ENCODE measurements around the gene RCL1. TPM values are rescaled to one million over a fixed set of nuclear protein-coding genes. Genes with fewer than 3 reads are reported as not detected.

Gene RCL1
- polyA plus RNA-seq, 3 donors: 2.2 to 3.0 (median 3.0) TPM

DNA sequence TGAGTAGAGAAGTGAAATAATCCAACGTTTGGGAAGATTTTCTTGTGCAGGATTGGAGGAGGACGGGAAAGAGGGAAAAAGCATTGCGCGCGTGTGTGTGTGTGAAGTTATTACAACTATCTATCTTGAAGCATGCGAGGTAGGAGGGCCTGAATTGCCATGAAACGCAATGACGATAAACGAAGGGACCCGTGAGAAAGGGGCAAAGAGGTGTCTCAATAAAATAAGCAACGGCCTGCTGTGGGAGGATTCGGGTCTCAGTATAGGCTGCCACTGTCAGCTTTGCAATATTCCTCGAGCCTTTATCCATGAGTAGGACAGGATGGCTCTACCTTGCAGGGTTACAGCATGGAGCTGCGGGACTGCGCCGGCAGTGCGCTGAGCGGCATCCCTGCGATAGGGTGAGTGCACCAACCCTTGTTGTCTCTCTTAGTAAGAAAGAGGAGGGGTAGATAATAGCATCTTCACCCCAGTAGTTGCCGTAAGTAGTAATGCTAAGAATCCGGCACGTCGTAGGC is 631 bp upstream of the RCL1 start:
- H3K27ac ChIP-seq (ENCODE audit: low read depth in 1 of 2, low read length in 2 of 2): no peak overlapping the region
- Mint-ChIP-seq H3K4me3 (peak overlapping the region; percentile 77 to 89), H3K27ac (peak overlapping the region in 2 of 7 donors; percentile 30 to 37), H3K36me3 (peaks cover 0 to 2% of the 10 kb centered on the region in 2 donors), H3K9me3 (peaks cover 0 to 11% (median 0%) of the 10 kb centered on the region in 7 donors), H3K27me3 (ENCODE audit: low read depth in 3 of 3) (peaks cover 15 to 28% (median 22%) of the 10 kb centered on the region in 3 donors), H3K4me1 (peaks cover 17% of the 10 kb centered on the region)
- H3K4me1 ChIP-seq (ENCODE audit: control insufficient read depth in 1 of 2, insufficient read depth in 2 of 2, low read length in 2 of 2): peaks cover 14 to 19% of the 10 kb centered on the region in 2 donors
- H3K9me3 ChIP-seq (replicated peaks in 1 of 2; ENCODE audit: control insufficient read depth in 1 of 2, insufficient read depth in 1 of 2, low read length in 2 of 2): no peaks in the 10 kb centered on the region
- H3K36me3 ChIP-seq (replicated peaks in 1 of 2; ENCODE audit: control insufficient read depth in 1 of 2, insufficient read depth in 2 of 2, low read length in 2 of 2): no peaks in the 10 kb centered on the region
- under 1% methylated on average over 23 of the region's 23 CpGs for WGBS (ENCODE audit: insufficient coverage)
- H2AFZ ChIP-seq (ENCODE audit: insufficient read depth, low read depth, low read length, poor library complexity, severe bottlenecking): peak overlapping the region; percentile 76
- no peak for DNase-seq
- peaks cover 35% of the 10 kb centered on the region for H3K79me2 ChIP-seq (ENCODE audit: insufficient read depth, low read length)
- peaks cover 8 to 15% of the 10 kb centered on the region in 2 donors for H3K27me3 ChIP-seq (ENCODE audit: control insufficient read depth in 2 of 2, insufficient read depth in 2 of 2, low read length in 2 of 2)
- intact Hi-C loops (cut with micrococcal nuclease): loop anchor here (2.0 to 10.0 kb wide), 8 partner anchors 29 to 843 kb away; partner anchors contain the start of genes AK3 (in 1 of the 2), CDC37L1 (in 1 of the 2) and JAK2 (in 1 of the 2)
- TF ChIP-seq, protein P1, sequence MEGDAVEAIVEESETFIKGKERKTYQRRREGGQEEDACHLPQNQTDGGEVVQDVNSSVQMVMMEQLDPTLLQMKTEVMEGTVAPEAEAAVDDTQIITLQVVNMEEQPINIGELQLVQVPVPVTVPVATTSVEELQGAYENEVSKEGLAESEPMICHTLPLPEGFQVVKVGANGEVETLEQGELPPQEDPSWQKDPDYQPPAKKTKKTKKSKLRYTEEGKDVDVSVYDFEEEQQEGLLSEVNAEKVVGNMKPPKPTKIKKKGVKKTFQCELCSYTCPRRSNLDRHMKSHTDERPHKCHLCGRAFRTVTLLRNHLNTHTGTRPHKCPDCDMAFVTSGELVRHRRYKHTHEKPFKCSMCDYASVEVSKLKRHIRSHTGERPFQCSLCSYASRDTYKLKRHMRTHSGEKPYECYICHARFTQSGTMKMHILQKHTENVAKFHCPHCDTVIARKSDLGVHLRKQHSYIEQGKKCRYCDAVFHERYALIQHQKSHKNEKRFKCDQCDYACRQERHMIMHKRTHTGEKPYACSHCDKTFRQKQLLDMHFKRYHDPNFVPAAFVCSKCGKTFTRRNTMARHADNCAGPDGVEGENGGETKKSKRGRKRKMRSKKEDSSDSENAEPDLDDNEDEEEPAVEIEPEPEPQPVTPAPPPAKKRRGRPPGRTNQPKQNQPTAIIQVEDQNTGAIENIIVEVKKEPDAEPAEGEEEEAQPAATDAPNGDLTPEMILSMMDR (IDR thresholded peaks at IDR 0.05): no peak
- H4K20me1 ChIP-seq (ENCODE audit: insufficient read depth, low read length): peaks cover 4% of the 10 kb centered on the region
- H3K4me2 ChIP-seq (replicated peaks; ENCODE audit: extremely low read depth, low read length, poor library complexity, severe bottlenecking): peak overlapping the region; percentile 96
- no peak overlapping the region for H3K9ac ChIP-seq (ENCODE audit: insufficient read depth, low read length, poor library complexity, severe bottlenecking)
- peak overlapping the region; percentile 48 to 82 (median 49) for H3K4me3 ChIP-seq (replicated peaks in 1 of 3; ENCODE audit: low read depth in 2 of 3, low read length in 3 of 3)

DNA sequence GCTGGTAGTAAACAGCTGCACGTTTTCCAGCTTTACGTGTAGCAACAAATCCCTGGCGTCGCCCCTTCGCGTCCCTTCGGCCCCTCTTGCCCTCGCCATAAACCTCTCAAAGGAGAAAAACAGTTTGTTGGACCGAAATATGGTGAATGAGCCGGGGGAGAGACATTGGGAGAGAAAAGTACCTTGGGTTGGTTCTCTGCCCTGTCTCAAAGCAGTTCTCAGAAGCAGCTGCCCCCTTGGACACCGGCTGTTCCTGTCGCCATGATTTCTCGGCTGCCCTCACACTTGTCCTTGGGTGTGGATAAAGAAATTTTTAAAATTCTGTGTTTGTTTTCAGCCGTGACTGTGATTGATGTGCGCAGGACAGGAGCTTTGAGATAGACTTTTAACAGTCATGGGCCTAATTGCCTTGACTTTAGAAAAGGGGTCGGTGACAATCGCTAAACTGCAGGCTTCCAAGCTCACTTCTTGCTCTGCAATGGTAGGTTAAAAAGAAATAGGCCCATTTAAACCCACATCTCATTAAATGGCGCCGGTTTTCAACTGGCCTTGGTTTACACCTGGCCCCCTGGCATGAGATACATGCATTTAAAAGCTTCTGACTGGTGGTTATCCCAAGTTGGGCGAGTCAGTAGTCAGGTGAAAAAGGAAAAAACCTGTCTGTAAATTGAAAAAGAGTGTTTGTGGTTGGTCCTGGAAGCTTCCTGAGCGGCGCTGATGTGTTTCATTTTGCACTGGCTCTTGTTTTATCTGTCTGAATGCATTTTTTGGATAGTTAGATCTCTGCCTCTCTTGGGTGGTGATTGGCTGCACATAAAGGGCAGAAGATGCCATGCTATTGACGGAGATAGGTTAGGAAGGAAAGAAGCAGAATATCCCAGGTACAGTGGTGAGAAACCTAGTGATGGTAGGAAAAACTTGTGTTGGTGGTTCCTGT is 983 bp downstream of the RCL1 start:
- Histone ChIP-seq H4K20me1 (ENCODE audit: insufficient read depth, low read length) (peaks cover 6% of the 10 kb centered on the region), H3K27me3 (ENCODE audit: control insufficient read depth in 2 of 2, insufficient read depth in 2 of 2, low read length in 2 of 2) (peaks cover 8 to 15% of the 10 kb centered on the region in 2 donors), H3K4me3 (replicated peaks in 1 of 3; ENCODE audit: low read depth in 2 of 3, low read length in 3 of 3) (peak overlapping the region; percentile 74 to 82 (median 80)), H3K4me2 (replicated peaks; ENCODE audit: extremely low read depth, low read length, poor library complexity, severe bottlenecking) (peak overlapping the region; percentile 96), H2AFZ (ENCODE audit: insufficient read depth, low read depth, low read length, poor library complexity, severe bottlenecking) (peak overlapping the region; percentile 97), H3K9ac (ENCODE audit: insufficient read depth, low read length, poor library complexity, severe bottlenecking) (peak overlapping the region; percentile 75), H3K36me3 (replicated peaks in 1 of 2; ENCODE audit: control insufficient read depth in 1 of 2, insufficient read depth in 2 of 2, low read length in 2 of 2) (no peaks in the 10 kb centered on the region), H3K4me1 (ENCODE audit: control insufficient read depth in 1 of 2, insufficient read depth in 2 of 2, low read length in 2 of 2) (peaks cover 29 to 35% of the 10 kb centered on the region in 2 donors), H3K27ac (ENCODE audit: low read depth in 1 of 2, low read length in 2 of 2) (peak overlapping the region in 1 of 2 donors; percentile 69), H3K9me3 (replicated peaks in 1 of 2; ENCODE audit: control insufficient read depth in 1 of 2, insufficient read depth in 1 of 2, low read length in 2 of 2) (no peaks in the 10 kb centered on the region), H3K79me2 (ENCODE audit: insufficient read depth, low read length) (peaks cover 40% of the 10 kb centered on the region)
- Mint-ChIP-seq H3K36me3 (peaks cover 0 to 2% of the 10 kb centered on the region in 2 donors), H3K4me1 (peaks cover 32% of the 10 kb centered on the region), H3K27me3 (ENCODE audit: low read depth in 3 of 3) (peaks cover 13 to 19% (median 16%) of the 10 kb centered on the region in 3 donors), H3K27ac (peak overlapping the region in 2 of 7 donors; percentile 82 to 88), H3K4me3 (peak overlapping the region; percentile 92 to 95), H3K9me3 (peaks cover 0 to 11% (median 0%) of the 10 kb centered on the region in 7 donors)
- DNase-seq: no peak
- TF ChIP-seq, protein P1 (IDR thresholded peaks at IDR 0.05): no peak
- intact Hi-C loops (cut with micrococcal nuclease): loop anchor here (2.0 to 10.0 kb wide), 8 partner anchors 31 to 841 kb away; partner anchors contain the start of genes AK3 (in 1 of the 2), CDC37L1 (in 1 of the 2) and JAK2 (in 1 of the 2)
- 42% methylated on average over 4 of the region's 23 CpGs for WGBS (ENCODE audit: insufficient coverage)
